Vagina (tissue), 2 donors: Measurements from ENCODE around the gene PRR23B. TPM values are rescaled to one million over a fixed set of nuclear protein-coding genes. Genes with fewer than 3 reads are reported as not detected.

ENCODE experiments used
- DNase-seq, 2 donors: peaks; one replicate each; pipeline ENCODE4 v3.0.0-alpha.2; 2017; ENCODE audit errors: extremely low spot score in 2 of 2
- H3K27ac ChIP-seq: fragments of 200-600 bp; sonication (generic); one replicate; pipeline ENCODE4 v1.5.1; 2019
- H3K27me3 ChIP-seq: fragments of 200-600 bp; sonication (generic); one replicate; pipeline ENCODE4 v1.5.1; 2019
- H3K36me3 ChIP-seq, 2 donors: fragments of 200-600 bp; sonication (generic); one replicate each; pipeline ENCODE4 v1.5.1; 2017 to 2019
- H3K4me1 ChIP-seq: fragments of 200-600 bp; sonication (generic); one replicate; pipeline ENCODE4 v1.5.1; 2019
- H3K4me3 ChIP-seq, 2 donors: fragments of 200-600 bp; sonication (generic); 1 replicate in 1 of 2; 2 replicates in 1 of 2; pipeline ENCODE4 v1.5.1; 2016 to 2019
- H3K9me3 ChIP-seq: fragments of 200-600 bp; sonication (generic); one replicate; pipeline ENCODE4 v1.5.1; 2019
- CTCF ChIP-seq, 3 experiments: fragments of 450-650 bp in 2 of 3; fragments of 200-600 bp in 1 of 3; sonication (generic) in 1 of 3; IDR thresholded peaks; one replicate each; pipeline ENCODE4 v1.5.1; 2017 to 2019; ENCODE audit warnings: antibody characterized with exemption in 3 of 3, mild to moderate bottlenecking in 2 of 3, moderate library complexity in 2 of 3
- POLR2A ChIP-seq, 2 donors: fragments of 450-650 bp; IDR thresholded peaks; one replicate each; pipeline ENCODE4 v1.6.1; 2017; ENCODE audit warnings: antibody characterized with exemption in 2 of 2, mild to moderate bottlenecking in 2 of 2, moderate library complexity in 2 of 2
- POLR2AphosphoS5 ChIP-seq, 2 donors: sonication (generic); formaldehyde crosslinking; IDR thresholded peaks; one replicate each; pipeline ENCODE4 v1.9.0; 2017; ENCODE audit warnings: antibody characterized with exemption in 2 of 2, mild to moderate bottlenecking in 2 of 2, low read depth in 1 of 2; ENCODE audit not compliant: insufficient read depth in 1 of 2
- intact Hi-C: fragments of 100-400 bp; cut with DNase I; formaldehyde crosslinking; loops from one replicate; pipeline ENCODE4 v1.15.1; 2023
- total RNA-seq: library from RNA; depleted of rRNA; stranded (reverse); fragments of >200 nt; gene quantifications from one replicate; pipeline ENCODE4 v1.2.3, GENCODE V29; 2016

PRR23B gene
- total RNA-seq, 1 donor from 2014 or later = not detected

GRCh38 chr3:138972941-138973340, 47.8 kb downstream of the PRR23B start:
- Histone ChIP-seq H3K4me1 (no peaks in the 10 kb centered on the region), H3K36me3 (no peaks in the 10 kb centered on the region), H3K27me3 (no peaks in the 10 kb centered on the region), H3K27ac (no peak overlapping the region), H3K4me3 (no peak overlapping the region), H3K9me3 (no peaks in the 10 kb centered on the region)
- TF ChIP-seq POLR2AphosphoS5 (IDR thresholded peaks at IDR 0.05; ENCODE audit: insufficient read depth in 1 of 2, low read depth in 1 of 2) = no peak
- no peak for TF ChIP-seq CTCF (IDR thresholded peaks at IDR 0.05)
- TF ChIP-seq POLR2A (IDR thresholded peaks at IDR 0.05) = no peak
- DNase-seq = no peak
- intact Hi-C loops = no loop called here

- no peak overlapping the region for H3K27ac ChIP-seq
- intact Hi-C loops = no loop called here
- no peak overlapping the region for H3K4me3 ChIP-seq
- DNase-seq = no peak
- H3K4me1 ChIP-seq = no peaks in the 10 kb centered on the region
- H3K9me3 ChIP-seq = no peaks in the 10 kb centered on the region
- TF ChIP-seq CTCF (IDR thresholded peaks at IDR 0.05) (no peak), POLR2A (IDR thresholded peaks at IDR 0.05) (no peak), POLR2AphosphoS5 (IDR thresholded peaks at IDR 0.05; ENCODE audit: insufficient read depth in 1 of 2, low read depth in 1 of 2) (no peak)
- no peaks in the 10 kb centered on the region for H3K36me3 ChIP-seq
- no peaks in the 10 kb centered on the region for H3K27me3 ChIP-seq
Observed at GRCh38 chr3:138971766-138972320, 48.9 kb downstream of the PRR23B start.

Other genes with a start within 250 kb of the PRR23B start
- 31.9 TPM for gene PIK3CB, start 186.0 kb downstream of the PRR23B start, total RNA-seq
- gene FOXL2, start 73.8 kb downstream of the PRR23B start, total RNA-seq = 1.5 TPM
- gene FOXL2NB, start 73.7 kb downstream of the PRR23B start, total RNA-seq = 1.5 TPM
- gene PRR23A, start 14.7 kb downstream of the PRR23B start, total RNA-seq = not detected
- not detected for gene PRR23C, start 24.0 kb upstream of the PRR23B start, total RNA-seq